Muscle layer of duodenum (tissue), 2 donors: ENCODE results near the gene MYT1.

Experiments
- H3K27ac ChIP-seq: one replicate; pipeline ENCODE4 v1.7.0; 2013; ENCODE audit warnings: mild to moderate bottlenecking, low read length
- H3K27me3 ChIP-seq: one replicate; pipeline ENCODE4 v1.7.0; 2013; ENCODE audit warnings: low read depth, mild to moderate bottlenecking, control low read depth, low read length
- H3K36me3 ChIP-seq, 2 donors: one replicate each; pipeline ENCODE4 v1.7.0; 2013; ENCODE audit warnings: low read length in 2 of 2, control low read depth in 1 of 2, mild to moderate bottlenecking in 1 of 2; ENCODE audit not compliant: insufficient read depth in 2 of 2, control insufficient read depth in 1 of 2
- H3K4me1 ChIP-seq, 2 donors: one replicate each; pipeline ENCODE4 v1.7.0; 2013; ENCODE audit warnings: low read length in 2 of 2, mild to moderate bottlenecking in 2 of 2, control low read depth in 1 of 2, moderate library complexity in 1 of 2; ENCODE audit not compliant: insufficient read depth in 2 of 2, control insufficient read depth in 1 of 2
- H3K4me3 ChIP-seq, 2 donors: one replicate each; pipeline ENCODE4 v1.7.0; 2013; ENCODE audit warnings: low read length in 2 of 2, low read depth in 1 of 2, mild to moderate bottlenecking in 1 of 2
- H3K9me3 ChIP-seq, 2 donors: one replicate each; pipeline ENCODE4 v1.7.0; 2013; ENCODE audit warnings: low read length in 2 of 2, control low read depth in 1 of 2, mild to moderate bottlenecking in 1 of 2; ENCODE audit not compliant: control insufficient read depth in 1 of 2
- donor health status: healthy.

The MYT1 gene

DNA sequence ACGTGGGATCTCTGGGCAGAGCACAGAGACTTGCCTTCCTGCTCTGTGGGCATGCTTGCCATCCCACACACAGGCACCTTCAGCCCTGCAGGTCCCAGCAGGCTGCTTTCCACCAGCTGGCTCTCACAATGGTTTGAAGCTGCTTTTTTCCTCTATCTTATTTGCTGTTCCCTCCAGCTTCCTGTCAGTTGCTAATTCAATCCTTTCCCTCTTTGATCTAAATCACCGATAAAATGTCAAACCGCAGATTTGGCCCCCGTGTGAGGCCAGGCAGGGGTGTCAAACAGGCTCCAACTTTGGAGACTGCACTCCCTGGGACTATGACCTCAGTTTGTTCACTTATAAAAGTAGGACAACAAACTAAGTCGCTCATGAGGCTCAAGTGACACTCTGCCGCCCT is 50.7 kb downstream of the MYT1 start:
- H3K36me3 ChIP-seq = no peaks in the 10 kb centered on the region
- no peaks in the 10 kb centered on the region for H3K27me3 ChIP-seq
- H3K9me3 ChIP-seq = no peaks in the 10 kb centered on the region
- H3K4me3 ChIP-seq = no peak overlapping the region
- H3K4me1 ChIP-seq = peaks cover 5 to 37% of the 10 kb centered on the region in 2 donors
- H3K27ac ChIP-seq = no peak overlapping the region

DNA sequence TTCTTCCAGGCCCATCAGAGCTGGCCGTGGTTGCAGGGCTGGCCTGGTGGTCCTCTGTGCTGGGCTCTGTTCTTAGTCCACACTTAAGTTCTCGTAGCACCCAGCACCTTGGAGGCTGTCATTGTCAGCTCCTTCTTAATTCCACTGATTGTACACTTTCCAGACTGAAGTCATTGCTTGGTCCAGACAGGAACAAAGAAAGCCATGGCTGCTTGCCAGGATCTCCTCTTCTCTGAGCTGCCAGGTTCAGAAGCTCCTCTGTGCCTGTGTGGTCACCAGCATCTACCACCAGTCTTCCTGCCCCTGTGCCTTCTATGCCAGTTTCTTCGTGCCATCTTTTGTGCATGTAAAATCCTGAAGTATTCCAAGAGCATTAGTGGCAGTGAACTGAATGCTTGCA is 51.8 kb downstream of the MYT1 start:
- Histone ChIP-seq H3K27me3 (no peaks in the 10 kb centered on the region), H3K36me3 (no peaks in the 10 kb centered on the region), H3K27ac (no peak overlapping the region), H3K9me3 (no peaks in the 10 kb centered on the region), H3K4me3 (no peak overlapping the region), H3K4me1 (peaks cover 5 to 37% of the 10 kb centered on the region in 2 donors)

DNA sequence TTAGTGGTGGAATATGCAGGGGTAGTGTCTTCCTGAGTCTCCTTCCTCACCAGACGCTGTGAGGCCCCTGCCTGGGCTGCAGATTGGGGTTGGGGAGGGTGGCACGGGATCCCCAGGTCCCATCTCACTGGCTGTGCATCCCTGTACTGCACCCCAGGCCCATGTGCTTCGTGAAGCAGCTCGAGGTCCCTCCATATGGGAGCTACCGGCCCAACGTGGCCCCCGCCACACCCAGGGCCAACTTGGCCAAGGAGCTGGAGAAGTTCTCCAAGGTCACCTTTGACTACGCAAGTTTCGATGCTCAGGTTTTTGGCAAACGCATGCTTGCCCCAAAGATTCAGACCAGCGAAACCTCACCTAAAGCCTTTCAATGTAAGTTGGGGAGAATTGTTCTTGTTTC is 52.7 kb downstream of the MYT1 start:
- Histone ChIP-seq H3K9me3 (no peaks in the 10 kb centered on the region), H3K4me1 (peaks cover 5 to 35% of the 10 kb centered on the region in 2 donors), H3K27ac (no peak overlapping the region), H3K27me3 (no peaks in the 10 kb centered on the region), H3K36me3 (no peaks in the 10 kb centered on the region), H3K4me3 (no peak overlapping the region)

DNA sequence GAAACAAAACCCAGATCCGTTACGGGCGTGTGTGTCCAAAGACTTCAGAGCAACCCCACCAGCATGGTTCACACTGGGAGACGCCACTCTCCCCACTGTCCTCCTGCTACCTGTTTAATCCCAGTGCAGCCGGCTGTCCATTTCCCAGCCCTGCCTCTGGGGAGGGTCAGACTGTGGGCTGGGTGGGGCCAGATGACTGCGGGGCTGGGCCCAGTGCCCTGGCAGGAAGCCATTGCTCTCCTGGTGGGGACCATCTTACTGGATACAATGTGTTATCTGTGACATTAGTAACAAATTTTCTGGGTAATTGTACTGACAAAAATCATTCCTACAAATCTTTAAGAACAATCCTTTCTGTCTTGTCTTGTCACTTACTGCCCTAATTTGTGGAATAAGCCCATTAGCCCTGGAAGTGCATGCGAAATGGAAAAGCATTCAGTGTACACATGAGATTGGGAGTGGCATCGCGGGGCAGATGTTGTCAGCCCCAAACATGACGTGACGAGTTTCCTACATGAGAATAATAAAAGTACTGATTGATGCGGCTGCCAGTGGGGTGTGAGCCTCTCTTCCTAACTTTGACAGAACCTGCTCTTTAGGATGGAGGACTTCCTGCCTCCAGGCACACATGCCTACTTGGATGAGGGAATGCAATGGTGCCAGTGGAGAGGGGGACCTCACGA is 53.4 kb downstream of the MYT1 start:
- Histone ChIP-seq H3K4me1 (peaks cover 5 to 32% of the 10 kb centered on the region in 2 donors), H3K4me3 (no peak overlapping the region), H3K27me3 (no peaks in the 10 kb centered on the region), H3K9me3 (no peaks in the 10 kb centered on the region), H3K36me3 (no peaks in the 10 kb centered on the region), H3K27ac (no peak overlapping the region)

DNA sequence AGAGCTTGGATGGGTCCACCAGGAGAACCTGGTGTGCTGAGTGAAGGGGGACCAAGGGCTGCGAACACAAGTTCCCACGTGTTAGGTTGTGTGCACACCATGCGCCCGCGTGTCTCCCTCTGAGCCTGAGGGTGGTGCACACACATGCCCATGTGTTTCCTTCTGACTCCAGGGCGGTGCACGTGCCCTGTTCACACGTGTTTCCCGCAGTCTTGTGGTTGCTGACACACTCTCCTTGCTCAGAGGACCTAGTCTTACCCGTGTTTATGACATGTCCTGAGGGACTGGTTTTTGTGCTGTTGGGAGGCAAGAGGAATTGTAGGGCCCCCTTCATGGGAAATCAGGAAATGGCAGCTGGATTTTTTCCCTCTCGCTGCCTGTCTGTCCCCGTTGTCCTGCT is 55.0 kb downstream of the MYT1 start:
- no peak overlapping the region for H3K4me3 ChIP-seq
- H3K27me3 ChIP-seq = no peaks in the 10 kb centered on the region

DNA sequence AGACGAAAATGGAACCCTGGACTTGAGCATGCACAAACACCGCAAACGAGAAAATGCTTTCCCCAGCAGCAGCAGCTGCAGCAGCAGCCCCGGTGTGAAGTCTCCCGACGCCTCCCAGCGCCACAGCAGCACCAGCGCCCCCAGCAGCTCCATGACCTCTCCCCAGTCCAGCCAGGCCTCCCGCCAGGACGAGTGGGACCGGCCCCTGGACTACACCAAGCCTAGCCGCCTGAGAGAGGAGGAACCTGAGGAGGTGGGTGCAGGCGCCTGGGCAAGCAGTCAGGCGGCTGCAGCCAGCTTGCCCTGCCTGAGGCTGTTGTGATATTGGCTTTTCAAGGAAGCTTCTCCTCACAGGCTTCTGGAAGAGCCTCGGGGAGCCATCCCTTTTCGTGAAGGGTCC is 55.5 kb downstream of the MYT1 start:
- Histone ChIP-seq H3K27me3 (no peaks in the 10 kb centered on the region), H3K27ac (no peak overlapping the region), H3K9me3 (no peaks in the 10 kb centered on the region), H3K36me3 (no peaks in the 10 kb centered on the region), H3K4me3 (no peak overlapping the region), H3K4me1 (peaks cover 0 to 28% of the 10 kb centered on the region in 2 donors)

More for the DNA sequence above, 55.0 kb downstream of the MYT1 start:
- peaks cover 0 to 31% of the 10 kb centered on the region in 2 donors for H3K4me1 ChIP-seq
- H3K27ac ChIP-seq = no peak overlapping the region
- H3K9me3 ChIP-seq = no peaks in the 10 kb centered on the region
- H3K36me3 ChIP-seq = no peaks in the 10 kb centered on the region

DNA sequence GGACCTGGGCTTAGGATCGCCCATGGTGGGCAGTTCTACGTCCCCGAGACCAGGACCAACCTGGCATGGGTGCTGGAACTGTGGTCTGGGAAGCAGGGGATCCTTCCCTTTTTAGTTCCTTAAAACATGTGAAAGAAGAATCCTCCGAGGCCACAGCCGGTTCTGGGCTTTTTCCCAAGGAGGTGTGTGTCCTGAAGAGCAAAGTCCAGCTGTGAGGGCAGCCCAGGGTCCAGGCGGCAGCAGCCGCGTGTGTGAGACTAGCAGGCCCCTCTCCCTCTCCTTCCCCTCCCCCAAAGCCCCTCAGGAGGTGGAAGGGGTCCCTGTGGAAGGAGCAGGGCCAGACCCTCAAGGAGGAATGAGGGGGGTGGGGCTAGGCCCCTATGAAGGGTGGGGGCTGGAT is 56.2 kb downstream of the MYT1 start:
- Histone ChIP-seq H3K9me3 (no peaks in the 10 kb centered on the region), H3K4me3 (no peak overlapping the region), H3K36me3 (no peaks in the 10 kb centered on the region), H3K27ac (no peak overlapping the region), H3K4me1 (peaks cover 0 to 31% of the 10 kb centered on the region in 2 donors), H3K27me3 (no peaks in the 10 kb centered on the region)

DNA sequence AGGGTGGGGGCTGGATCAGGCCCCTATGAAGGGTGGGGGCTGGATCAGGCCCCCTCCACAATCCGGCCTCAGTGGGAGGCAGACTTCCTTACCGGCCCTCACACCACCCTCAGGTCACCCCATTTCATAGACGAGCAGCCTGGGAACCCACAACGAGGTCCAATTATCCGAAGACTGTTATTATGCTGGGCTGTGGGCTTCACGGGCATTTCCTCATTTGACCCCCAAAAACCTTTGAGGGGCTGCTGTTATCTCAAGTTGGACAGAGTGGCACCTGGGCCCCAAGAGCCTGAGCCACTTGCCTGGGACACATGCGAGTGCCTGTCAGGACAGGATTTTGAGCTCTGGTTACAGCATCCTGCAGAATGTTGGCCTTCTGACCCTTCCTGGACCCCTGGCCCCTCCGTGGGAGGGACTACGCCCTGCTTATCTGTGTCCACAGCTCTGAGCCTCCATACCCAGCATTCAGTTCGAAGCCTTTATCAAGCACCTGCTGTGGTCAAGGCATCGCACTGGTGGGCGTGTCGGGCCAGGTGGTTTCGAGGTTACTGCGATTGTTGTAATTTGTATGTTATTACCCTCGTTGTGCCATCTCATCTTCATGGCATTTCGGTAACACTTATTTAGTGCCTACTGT is 56.8 kb downstream of the MYT1 start:
- H3K4me3 ChIP-seq = no peak overlapping the region
- H3K27ac ChIP-seq = no peak overlapping the region
- no peaks in the 10 kb centered on the region for H3K27me3 ChIP-seq

DNA sequence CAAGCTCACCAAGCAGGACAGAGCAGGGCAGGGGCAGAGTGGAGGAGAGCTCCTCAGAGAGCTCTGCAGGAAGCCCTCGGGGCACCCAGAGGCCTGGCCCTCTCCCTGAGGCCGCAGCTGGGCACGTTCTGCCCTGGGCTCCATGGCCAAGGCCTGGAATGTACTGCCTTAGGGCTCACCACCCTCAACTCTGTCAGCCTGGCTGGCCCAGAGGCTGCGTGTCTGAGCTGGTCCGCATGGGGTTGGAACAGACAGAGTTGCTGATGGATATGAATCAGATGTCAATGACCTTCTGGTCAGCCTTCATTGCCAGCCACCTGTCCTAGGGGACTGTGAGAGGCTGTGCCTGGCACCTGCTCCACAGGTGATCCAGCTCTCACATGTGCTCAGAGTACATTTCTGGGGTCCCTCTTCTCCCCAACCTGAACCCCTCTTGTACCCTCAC is 58.1 kb downstream of the MYT1 start:
- Histone ChIP-seq H3K27me3 (no peaks in the 10 kb centered on the region), H3K9me3 (no peaks in the 10 kb centered on the region), H3K4me1 (peaks cover 0 to 21% of the 10 kb centered on the region in 2 donors), H3K36me3 (no peaks in the 10 kb centered on the region), H3K4me3 (no peak overlapping the region), H3K27ac (no peak overlapping the region)

More for the DNA sequence above, 56.8 kb downstream of the MYT1 start:
- H3K36me3 ChIP-seq = no peaks in the 10 kb centered on the region
- H3K4me1 ChIP-seq = peaks cover 0 to 27% of the 10 kb centered on the region in 2 donors
- no peaks in the 10 kb centered on the region for H3K9me3 ChIP-seq

DNA sequence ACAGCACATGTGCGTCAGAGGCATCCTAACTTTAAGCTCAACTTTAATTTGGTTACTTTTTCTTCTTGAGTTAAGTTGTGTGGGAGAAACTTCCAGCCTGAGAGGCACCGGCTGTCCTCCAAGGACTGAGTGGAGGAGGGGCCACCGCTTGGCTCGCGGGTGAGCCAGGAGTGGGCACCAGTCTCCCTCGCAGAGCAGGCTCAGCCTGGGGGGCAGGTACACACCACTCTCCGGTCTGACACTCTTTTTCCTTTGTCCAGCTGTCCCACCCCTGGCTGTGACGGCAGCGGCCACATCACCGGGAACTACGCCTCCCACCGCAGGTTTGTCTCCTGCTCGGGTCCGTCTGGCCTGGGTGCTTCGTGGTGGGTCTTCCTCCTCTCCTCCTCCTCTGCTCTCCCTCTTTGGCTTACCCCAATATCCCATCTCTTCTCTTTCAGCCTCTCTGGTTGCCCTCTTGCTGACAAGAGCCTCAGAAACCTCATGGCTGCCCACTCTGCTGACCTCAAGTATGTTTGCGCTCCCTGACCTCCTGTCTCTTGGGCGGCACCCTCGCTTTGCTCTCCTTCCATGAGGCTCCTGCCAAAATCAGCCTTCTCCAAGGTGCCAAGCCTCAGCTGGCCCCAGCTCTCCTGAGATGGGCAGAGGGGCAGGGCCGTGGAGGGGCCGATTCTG is 58.7 kb downstream of the MYT1 start:
- peaks cover 0 to 21% of the 10 kb centered on the region in 2 donors for H3K4me1 ChIP-seq
- H3K9me3 ChIP-seq = no peaks in the 10 kb centered on the region
- no peak overlapping the region for H3K4me3 ChIP-seq
- no peak overlapping the region for H3K27ac ChIP-seq
- H3K36me3 ChIP-seq = no peaks in the 10 kb centered on the region
- no peaks in the 10 kb centered on the region for H3K27me3 ChIP-seq

DNA sequence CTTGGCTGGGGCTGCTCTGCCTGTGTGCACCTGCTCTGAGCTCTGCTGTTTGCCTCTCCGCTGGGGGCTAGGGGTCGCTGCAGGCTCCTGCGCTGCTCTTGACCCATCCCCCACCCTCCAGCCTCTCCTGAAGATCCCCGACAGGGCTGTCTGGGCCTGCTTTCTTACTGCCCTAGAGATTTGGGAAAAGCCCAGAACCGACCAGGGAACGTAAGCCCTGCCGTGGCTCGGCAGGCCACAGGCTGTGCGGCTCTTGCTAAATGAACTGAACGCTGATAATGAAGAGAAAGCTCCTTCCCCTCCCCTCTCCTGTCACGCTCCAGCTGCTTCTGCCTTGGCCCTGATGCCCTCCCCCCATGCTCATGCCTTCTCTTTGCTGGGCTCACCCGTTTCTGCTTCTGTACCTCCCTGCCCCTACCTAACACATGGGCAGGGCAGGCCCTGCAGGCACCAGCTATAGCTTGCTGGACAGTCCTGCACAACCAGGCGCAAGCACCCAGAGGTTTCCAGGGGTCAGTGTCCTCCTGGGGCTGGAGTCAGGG is 59.3 kb downstream of the MYT1 start:
- Histone ChIP-seq H3K36me3 (no peaks in the 10 kb centered on the region), H3K9me3 (no peaks in the 10 kb centered on the region), H3K4me3 (no peak overlapping the region), H3K27me3 (no peaks in the 10 kb centered on the region), H3K4me1 (peaks cover 0 to 21% of the 10 kb centered on the region in 2 donors), H3K27ac (no peak overlapping the region)
